ENCODE results near the gene ARL6IP6. TPM values are rescaled to one million over a fixed set of nuclear protein-coding genes. Genes with fewer than 3 reads are reported as not detected.

Gene ARL6IP6
- total and polyA plus RNA-seq, 2 donors (not counting 1 experiment from before 2014, with no cell fraction given), result 17.8 to 20.4 TPM

GRCh38 chr2:152674334-152674733, 44.1 kb upstream of the ARL6IP6 start:
- Histone ChIP-seq H3K4me2 (replicated peaks; ENCODE audit: low read depth, low read length, poor library complexity, severe bottlenecking) (no peak overlapping the region), H2AFZ (ENCODE audit: insufficient read depth, low read depth, low read length, poor library complexity, severe bottlenecking) (no peak overlapping the region), H3K9ac (ENCODE audit: low read length) (no peak overlapping the region), H3K79me2 (ENCODE audit: control insufficient read depth, insufficient read depth, low read length) (no peaks in the 10 kb centered on the region), H3K9me3 (ENCODE audit: control extremely low read depth in 1 of 3, control insufficient read depth in 2 of 3, insufficient read depth in 1 of 3, low read length in 2 of 3) (no peaks in the 10 kb centered on the region), H3K27me3 (replicated peaks in 1 of 4; ENCODE audit: control extremely low read depth in 1 of 4, control insufficient read depth in 3 of 4, insufficient read depth in 4 of 4, low read length in 3 of 4) (no peaks in the 10 kb centered on the region), H4K20me1 (ENCODE audit: control insufficient read depth, insufficient read depth, low read length, poor library complexity, severe bottlenecking) (no peaks in the 10 kb centered on the region), H3K36me3 (replicated peaks in 1 of 2; ENCODE audit: control extremely low read depth in 1 of 2, control insufficient read depth in 1 of 2, extremely low read depth in 1 of 2, insufficient read depth in 2 of 2, low read length in 1 of 2) (peaks cover 0 to 83% of the 10 kb centered on the region in 2 experiments), H3K4me3 (ENCODE audit: control extremely low read depth in 1 of 5, extremely low read depth in 1 of 5, insufficient read depth in 1 of 5, low read depth in 2 of 5, low read length in 4 of 5) (no peak overlapping the region), H3K27ac (ENCODE audit: low read length in 2 of 2) (no peak overlapping the region), H3K4me1 (ENCODE audit: control insufficient read depth in 2 of 2, insufficient read depth in 2 of 2, low read length in 2 of 2) (no peaks in the 10 kb centered on the region)
- H3K4me3 Mint-ChIP-seq, result no peak overlapping the region
- no peak overlapping the region for H3K27ac Mint-ChIP-seq
- H3K4me1 Mint-ChIP-seq, result no peaks in the 10 kb centered on the region
- intact Hi-C loops (cut with micrococcal nuclease), result loop anchor here (5.0 kb wide), 1 partner anchor 43 kb away; the partner anchor contains the start of genes ARL6IP6 and PRPF40A
- no peak for ATAC-seq (ENCODE audit: low read depth)
- ChIA-PET POLR2A (no interaction called here), CTCF (interaction anchor here (0.9 kb wide), 1 partner anchor 498 kb away, joined by 3 read pairs; the partner anchor contains the start of gene STAM2)
- DNase-seq, result no peak
- no peaks in the 10 kb centered on the region for H3K27me3 Mint-ChIP-seq
- no CpG with 5 or more reads among the region's 4 CpGs for WGBS (ENCODE audit: insufficient coverage)
- TF ChIP-seq EZH2 (IDR thresholded peaks at IDR 0.05; ENCODE audit: borderline replicate concordance, insufficient read depth, low read depth, low read length, poor library complexity, severe bottlenecking) (no peak), CTCF (IDR thresholded peaks at IDR 0.05) (no peak)
- no peaks in the 10 kb centered on the region for H3K9me3 Mint-ChIP-seq (ENCODE audit: insufficient read depth)

- Histone ChIP-seq H3K4me3 (ENCODE audit: control extremely low read depth in 1 of 5, extremely low read depth in 1 of 5, insufficient read depth in 1 of 5, low read depth in 2 of 5, low read length in 4 of 5) (no peak overlapping the region), H4K20me1 (ENCODE audit: control insufficient read depth, insufficient read depth, low read length, poor library complexity, severe bottlenecking) (no peaks in the 10 kb centered on the region), H3K27ac (ENCODE audit: low read length in 2 of 2) (no peak overlapping the region), H3K27me3 (replicated peaks in 1 of 4; ENCODE audit: control extremely low read depth in 1 of 4, control insufficient read depth in 3 of 4, insufficient read depth in 4 of 4, low read length in 3 of 4) (no peaks in the 10 kb centered on the region), H3K4me2 (replicated peaks; ENCODE audit: low read depth, low read length, poor library complexity, severe bottlenecking) (no peak overlapping the region), H3K9ac (ENCODE audit: low read length) (no peak overlapping the region), H3K9me3 (ENCODE audit: control extremely low read depth in 1 of 3, control insufficient read depth in 2 of 3, insufficient read depth in 1 of 3, low read length in 2 of 3) (no peaks in the 10 kb centered on the region), H3K36me3 (replicated peaks in 1 of 2; ENCODE audit: control extremely low read depth in 1 of 2, control insufficient read depth in 1 of 2, extremely low read depth in 1 of 2, insufficient read depth in 2 of 2, low read length in 1 of 2) (peaks cover 0 to 85% of the 10 kb centered on the region in 2 experiments), H2AFZ (ENCODE audit: insufficient read depth, low read depth, low read length, poor library complexity, severe bottlenecking) (no peak overlapping the region), H3K4me1 (ENCODE audit: control insufficient read depth in 2 of 2, insufficient read depth in 2 of 2, low read length in 2 of 2) (no peaks in the 10 kb centered on the region), H3K79me2 (ENCODE audit: control insufficient read depth, insufficient read depth, low read length) (no peaks in the 10 kb centered on the region)
- DNase-seq (no peak), ATAC-seq (ENCODE audit: low read depth) (no peak)
- Mint-ChIP-seq H3K4me1 (no peaks in the 10 kb centered on the region), H3K27me3 (no peaks in the 10 kb centered on the region), H3K4me3 (no peak overlapping the region), H3K9me3 (ENCODE audit: insufficient read depth) (no peaks in the 10 kb centered on the region), H3K27ac (no peak overlapping the region)
- no peak for TF ChIP-seq CTCF (IDR thresholded peaks at IDR 0.05)
- TF ChIP-seq EZH2 (IDR thresholded peaks at IDR 0.05; ENCODE audit: borderline replicate concordance, insufficient read depth, low read depth, low read length, poor library complexity, severe bottlenecking), result no peak
- CTCF ChIA-PET, result no interaction called here
- intact Hi-C loops (cut with micrococcal nuclease), result no loop called here
- POLR2A ChIA-PET, result no interaction called here
- 95% methylated on average over 2 of the region's 3 CpGs for WGBS (ENCODE audit: insufficient coverage)
These were observed 42.0 kb upstream of the ARL6IP6 start for GRCh38 chr2:152676461-152676860.

All from B cell (primary cell).